T-helper 2 cell treated with Interferon-gamma antibody and Interleukin-4, amounts not matched to agents 5 μg/mL and 100 μg/mL, for 36 hours (primary cell): ENCODE data around the gene ARHGAP10.

Experiments used
- DNase-seq: peaks from one replicate; pipeline ENCODE4 v3.0.0; 2021; ENCODE audit warnings: low spot score
- H3K27ac Mint-ChIP-seq: one replicate; pipeline ENCODE4 v1.8.0; 2021; ENCODE audit warnings: mild to moderate bottlenecking, mixed read lengths
- H3K27me3 Mint-ChIP-seq: one replicate; pipeline ENCODE4 v1.8.0; 2021; ENCODE audit warnings: low read depth, mixed read lengths
- H3K36me3 Mint-ChIP-seq: one replicate; pipeline ENCODE4 v1.8.0; 2021; ENCODE audit warnings: low read depth, mixed read lengths
- H3K4me1 Mint-ChIP-seq: one replicate; pipeline ENCODE4 v1.8.0; 2021; ENCODE audit warnings: low read depth, mixed read lengths
- H3K4me3 Mint-ChIP-seq: one replicate; pipeline ENCODE4 v1.8.0; 2022; ENCODE audit warnings: mild to moderate bottlenecking, moderate library complexity, mixed read lengths
- H3K9me3 Mint-ChIP-seq: one replicate; pipeline ENCODE4 v1.8.0; 2021; ENCODE audit warnings: mixed read lengths

ARHGAP10 gene

DNA sequence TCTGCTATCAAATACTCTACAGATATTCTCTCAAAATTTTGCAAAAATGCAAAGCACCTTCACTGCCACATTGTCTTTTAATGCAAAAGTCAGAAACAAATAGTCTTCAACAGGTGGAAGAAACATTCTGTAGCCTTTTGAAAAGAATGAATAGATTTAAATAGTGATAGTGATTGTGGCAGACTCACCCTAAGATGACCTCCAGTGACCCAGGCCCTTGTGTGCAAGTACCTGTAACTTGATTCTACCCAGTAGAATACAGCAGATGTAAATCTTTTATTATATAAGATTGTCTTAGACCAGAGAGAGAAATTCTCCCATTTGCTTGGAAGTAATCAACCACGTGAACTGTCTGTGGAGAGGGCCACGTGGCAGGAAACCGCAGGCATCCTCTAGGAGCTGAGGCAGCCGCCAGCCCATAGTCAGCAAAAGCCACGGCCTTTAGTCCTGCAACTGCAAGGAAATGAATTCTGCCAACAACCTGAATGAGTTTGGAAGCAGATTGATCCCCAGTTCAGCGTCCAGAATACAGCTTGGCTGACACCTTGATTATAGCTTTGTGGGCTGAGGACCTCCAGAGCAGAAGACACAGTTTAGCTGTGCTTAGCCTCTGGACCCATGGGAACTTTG lies 272.5 kb downstream of the ARHGAP10 start:
- H3K4me3 Mint-ChIP-seq: no peak overlapping the region
- H3K4me1 Mint-ChIP-seq: peaks cover 17% of the 10 kb centered on the region
- H3K27me3 Mint-ChIP-seq: no peaks in the 10 kb centered on the region

DNA sequence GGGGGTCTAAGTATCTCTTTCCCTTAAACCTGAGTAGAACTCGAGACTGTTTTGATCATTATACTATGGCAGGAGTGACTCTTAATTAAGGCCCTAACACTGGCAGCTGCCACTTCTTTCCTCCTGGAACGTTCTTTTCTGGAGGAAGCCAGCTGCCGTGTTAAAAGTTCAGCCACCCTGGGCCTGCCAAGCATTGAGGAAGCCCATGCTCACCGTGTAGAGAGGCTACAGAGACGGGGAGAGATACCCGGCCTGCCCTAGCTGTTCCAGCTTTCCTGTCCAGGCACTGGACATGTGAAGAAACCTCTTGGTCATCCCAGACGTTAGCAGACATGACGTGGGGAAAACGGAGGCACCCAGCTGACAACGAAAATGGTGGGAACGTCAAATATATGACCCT lies 274.1 kb downstream of the ARHGAP10 start:
- no peak overlapping the region for H3K27ac Mint-ChIP-seq

More for the DNA sequence above, 272.5 kb downstream of the ARHGAP10 start:
- no peaks in the 10 kb centered on the region for H3K9me3 Mint-ChIP-seq
- peaks cover 4% of the 10 kb centered on the region for H3K36me3 Mint-ChIP-seq
- H3K27ac Mint-ChIP-seq: no peak overlapping the region
- DNase-seq: no peak

DNA sequence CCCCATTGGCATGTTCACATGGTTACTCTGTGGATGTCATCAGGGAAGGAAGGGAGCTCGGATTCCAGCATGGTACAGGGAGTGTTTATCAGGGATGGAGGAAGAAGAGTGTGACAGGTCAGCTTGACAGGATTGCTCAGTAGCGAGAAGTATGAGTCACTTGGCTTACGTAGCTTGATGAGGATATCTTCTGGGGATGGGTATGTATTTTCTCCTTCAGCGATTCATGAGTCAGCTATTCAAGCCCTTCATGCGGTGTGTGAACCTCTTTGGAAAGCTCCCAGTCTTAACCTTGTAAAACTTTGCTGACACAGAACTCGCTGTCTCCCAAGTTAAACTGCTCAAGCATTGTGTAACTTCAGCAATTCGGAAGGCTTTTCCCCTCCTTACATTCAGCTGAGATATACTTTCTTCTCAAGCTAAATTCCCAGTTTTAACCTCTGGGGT lies 275.4 kb downstream of the ARHGAP10 start:
- no peak overlapping the region for H3K4me3 Mint-ChIP-seq
- H3K4me1 Mint-ChIP-seq: peaks cover 17% of the 10 kb centered on the region
- peaks cover 4% of the 10 kb centered on the region for H3K36me3 Mint-ChIP-seq
- no peak overlapping the region for H3K27ac Mint-ChIP-seq
- no peak for DNase-seq
- no peaks in the 10 kb centered on the region for H3K9me3 Mint-ChIP-seq
- H3K27me3 Mint-ChIP-seq: no peaks in the 10 kb centered on the region

More for the DNA sequence above, 274.1 kb downstream of the ARHGAP10 start:
- H3K27me3 Mint-ChIP-seq: no peaks in the 10 kb centered on the region
- peaks cover 17% of the 10 kb centered on the region for H3K4me1 Mint-ChIP-seq
- no peak overlapping the region for H3K4me3 Mint-ChIP-seq
- H3K36me3 Mint-ChIP-seq: peaks cover 4% of the 10 kb centered on the region
- no peak for DNase-seq
- no peaks in the 10 kb centered on the region for H3K9me3 Mint-ChIP-seq

DNA sequence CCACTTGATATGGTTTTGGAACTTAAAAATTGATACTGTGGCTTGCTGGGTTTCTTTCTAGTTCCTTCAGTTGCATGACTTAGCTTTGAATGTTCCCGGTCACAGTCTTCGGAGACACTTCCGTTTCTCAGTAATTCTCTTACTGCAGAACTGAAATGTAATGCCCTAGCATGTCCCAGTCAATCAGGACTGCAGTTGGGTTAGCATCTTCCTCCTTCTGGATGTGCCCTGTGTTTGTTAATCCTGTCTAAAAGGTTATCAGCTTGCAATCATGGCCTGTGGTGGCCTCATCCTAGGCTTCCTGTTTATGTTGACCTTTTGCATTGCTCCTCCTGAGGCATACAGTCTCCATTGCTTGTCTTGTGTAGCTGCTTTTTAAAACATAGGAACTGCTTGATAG lies 275.9 kb downstream of the ARHGAP10 start:
- Mint-ChIP-seq H3K27me3 (no peaks in the 10 kb centered on the region), H3K4me1 (peaks cover 15% of the 10 kb centered on the region), H3K4me3 (no peak overlapping the region), H3K36me3 (peaks cover 4% of the 10 kb centered on the region), H3K9me3 (no peaks in the 10 kb centered on the region), H3K27ac (no peak overlapping the region)
- DNase-seq: no peak

DNA sequence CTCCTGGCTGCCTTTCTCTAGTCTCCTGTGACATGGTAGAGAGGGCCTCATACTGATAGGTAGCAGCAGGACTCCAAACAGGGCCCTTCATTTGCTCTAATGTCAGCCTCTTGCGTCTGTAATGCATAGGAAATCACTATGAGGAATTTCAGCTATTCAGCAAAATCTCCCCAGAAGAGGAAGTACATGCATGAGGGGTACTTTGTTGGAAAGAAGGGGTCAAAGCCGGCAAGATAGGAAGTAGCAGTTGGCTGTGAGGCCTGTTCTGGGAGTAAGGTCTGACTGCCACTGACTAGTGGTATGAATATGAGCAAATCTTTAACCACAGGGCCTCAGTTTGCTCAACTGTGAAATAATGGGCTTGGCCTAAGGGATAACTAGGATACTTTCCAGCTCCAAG lies 283.2 kb downstream of the ARHGAP10 start:
- Mint-ChIP-seq H3K4me3 (no peak overlapping the region), H3K27ac (no peak overlapping the region), H3K9me3 (no peaks in the 10 kb centered on the region), H3K36me3 (no peaks in the 10 kb centered on the region), H3K4me1 (no peaks in the 10 kb centered on the region), H3K27me3 (no peaks in the 10 kb centered on the region)
- DNase-seq: no peak

DNA sequence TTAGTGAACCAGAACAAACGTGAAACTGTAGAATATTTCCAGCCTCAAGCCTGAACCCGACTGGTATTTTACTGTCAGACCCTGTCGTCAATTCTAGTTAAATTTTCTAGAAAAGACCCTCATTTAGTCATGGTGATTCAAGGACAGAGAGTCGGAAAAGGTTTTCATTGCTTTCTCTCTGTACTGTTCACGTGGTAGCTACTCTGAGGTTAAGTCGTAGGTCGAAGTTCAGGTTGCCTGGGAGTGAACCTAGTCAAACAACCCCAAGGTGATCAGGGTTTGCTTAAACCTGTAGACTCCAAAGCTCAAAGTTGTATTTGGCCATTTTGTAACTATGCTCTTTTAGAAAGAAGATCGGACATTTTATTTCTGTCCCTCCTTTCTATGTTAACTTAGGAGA lies 283.6 kb downstream of the ARHGAP10 start:
- H3K4me1 Mint-ChIP-seq: no peaks in the 10 kb centered on the region
- no peak for DNase-seq
- no peaks in the 10 kb centered on the region for H3K27me3 Mint-ChIP-seq
- no peak overlapping the region for H3K27ac Mint-ChIP-seq
- no peak overlapping the region for H3K4me3 Mint-ChIP-seq
- no peaks in the 10 kb centered on the region for H3K36me3 Mint-ChIP-seq
- no peaks in the 10 kb centered on the region for H3K9me3 Mint-ChIP-seq

DNA sequence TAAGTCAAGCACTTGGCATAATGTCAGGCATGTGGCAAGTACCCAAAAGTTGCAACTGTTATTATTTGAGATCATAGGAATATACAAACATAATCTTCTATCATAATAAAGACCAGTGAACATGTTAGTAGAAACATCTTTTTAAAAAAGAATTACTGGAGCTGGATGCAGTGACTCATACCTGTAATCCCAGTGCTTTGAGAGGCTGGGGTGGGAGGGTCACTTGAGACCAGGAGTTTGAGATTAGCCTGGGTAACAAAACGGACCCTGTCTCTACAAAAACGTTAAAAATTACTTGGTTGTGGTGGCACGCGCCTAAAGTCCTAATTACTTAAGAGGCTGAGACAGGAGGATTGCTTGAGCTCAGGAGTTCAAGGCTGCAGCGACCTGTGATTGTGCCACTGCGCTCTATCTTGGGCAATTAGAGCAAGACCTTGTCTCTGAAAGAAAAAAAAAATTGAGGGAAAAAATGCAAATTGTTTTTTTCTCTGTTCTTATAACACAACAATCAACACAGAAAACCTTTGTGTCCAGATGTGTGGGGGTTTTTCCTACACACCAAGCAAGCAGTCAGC lies 284.3 kb downstream of the ARHGAP10 start:
- Mint-ChIP-seq H3K27me3 (no peaks in the 10 kb centered on the region), H3K36me3 (no peaks in the 10 kb centered on the region), H3K4me3 (no peak overlapping the region), H3K4me1 (no peaks in the 10 kb centered on the region), H3K9me3 (no peaks in the 10 kb centered on the region), H3K27ac (no peak overlapping the region)
- DNase-seq: no peak

DNA sequence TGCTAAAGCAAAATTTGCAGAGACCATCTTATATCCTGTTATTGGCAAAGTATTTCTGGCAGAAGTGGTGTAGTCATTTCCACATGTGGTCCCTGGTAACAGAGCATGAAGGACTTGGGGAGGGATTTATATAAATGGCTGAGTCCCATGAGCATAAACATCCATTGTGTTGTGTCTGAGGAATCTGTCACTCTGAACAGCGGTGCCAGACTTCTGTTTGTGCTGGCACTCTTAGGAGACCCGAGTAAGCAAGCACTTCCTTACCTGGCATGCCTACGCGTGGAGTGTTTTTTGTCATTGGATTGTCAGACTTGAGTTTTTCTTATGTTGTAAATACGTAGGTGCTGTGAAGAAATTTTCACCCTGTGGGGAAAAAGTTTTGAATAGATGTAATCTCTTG lies 285.9 kb downstream of the ARHGAP10 start:
- no peaks in the 10 kb centered on the region for H3K9me3 Mint-ChIP-seq
- H3K27ac Mint-ChIP-seq: no peak overlapping the region
- H3K4me1 Mint-ChIP-seq: no peaks in the 10 kb centered on the region
- no peak for DNase-seq
- no peaks in the 10 kb centered on the region for H3K36me3 Mint-ChIP-seq
- no peaks in the 10 kb centered on the region for H3K27me3 Mint-ChIP-seq
- no peak overlapping the region for H3K4me3 Mint-ChIP-seq

DNA sequence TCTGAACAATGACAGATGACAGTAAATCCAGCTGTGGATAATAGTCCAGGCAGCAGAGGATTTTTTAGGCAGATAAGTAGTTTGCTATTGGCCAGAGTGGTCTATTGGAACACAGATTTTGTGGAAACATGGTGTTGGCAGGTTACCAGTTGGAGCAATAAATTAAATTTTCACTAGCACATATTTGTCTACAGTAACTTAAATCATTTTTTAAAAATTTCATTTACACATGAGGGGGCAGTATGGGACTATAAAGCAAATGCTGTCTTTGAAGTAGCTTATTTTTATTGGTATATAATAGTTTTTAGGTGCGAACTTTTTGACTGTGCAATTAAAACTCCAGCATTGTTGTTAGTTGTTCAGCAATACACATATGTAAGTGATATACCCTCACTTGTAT lies 289.8 kb downstream of the ARHGAP10 start:
- no peaks in the 10 kb centered on the region for H3K9me3 Mint-ChIP-seq

DNA sequence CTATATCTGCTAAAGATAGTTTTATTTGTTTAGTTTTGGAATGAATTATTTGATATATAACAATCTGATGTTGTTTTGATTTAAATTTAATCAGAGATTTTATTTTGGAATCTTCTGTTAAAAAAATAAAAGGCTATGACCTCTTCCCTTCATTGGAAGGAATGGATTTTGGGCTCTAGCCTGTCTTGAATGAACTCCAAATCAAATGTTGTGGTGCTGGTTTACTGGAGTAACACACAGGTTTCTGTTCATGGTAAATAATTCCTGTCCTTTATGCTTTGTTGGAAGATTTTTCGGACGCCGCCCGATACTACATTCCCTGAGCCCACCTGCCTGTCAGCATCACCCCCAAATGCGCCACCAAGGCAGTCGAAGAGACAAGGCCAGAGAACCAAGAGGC lies 291.1 kb downstream of the ARHGAP10 start:
- Mint-ChIP-seq H3K27me3 (no peaks in the 10 kb centered on the region), H3K9me3 (no peaks in the 10 kb centered on the region)
- no peak for DNase-seq

More for the DNA sequence above, 289.8 kb downstream of the ARHGAP10 start:
- DNase-seq: no peak
- H3K36me3 Mint-ChIP-seq: peaks cover 3% of the 10 kb centered on the region
- no peak overlapping the region for H3K4me3 Mint-ChIP-seq
- no peaks in the 10 kb centered on the region for H3K4me1 Mint-ChIP-seq
- H3K27me3 Mint-ChIP-seq: no peaks in the 10 kb centered on the region
- H3K27ac Mint-ChIP-seq: no peak overlapping the region

DNA sequence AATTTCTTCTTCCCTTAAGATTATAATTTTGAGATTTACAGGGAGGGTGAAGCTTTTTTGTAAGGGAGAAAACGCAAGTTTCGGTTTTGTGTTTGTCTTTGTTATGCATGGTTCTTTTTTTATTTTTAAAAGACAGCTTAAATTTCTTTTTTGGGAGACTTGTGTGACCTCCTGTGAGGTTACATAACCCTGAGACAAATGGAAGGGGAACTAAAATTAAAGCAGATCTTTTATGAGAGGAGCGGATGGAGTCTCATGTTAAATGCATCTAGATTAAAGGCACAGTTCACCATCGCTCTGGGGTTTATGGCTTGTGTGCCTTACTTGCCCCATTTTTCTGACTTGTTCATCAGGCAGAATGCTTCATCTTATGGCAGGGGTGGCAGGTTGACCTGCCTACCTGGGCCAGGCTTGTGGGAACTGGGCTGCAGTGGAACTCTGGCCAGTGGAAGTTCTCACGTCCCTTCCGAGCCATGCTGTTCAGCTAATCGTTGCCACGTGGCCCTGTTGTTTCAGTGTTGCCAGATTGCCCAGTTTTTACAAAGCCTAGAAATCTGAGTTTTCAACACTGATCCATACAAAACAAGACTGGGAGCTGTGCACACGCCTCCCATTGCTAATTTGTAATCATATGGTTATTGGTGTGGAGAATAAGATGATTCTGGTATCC lies 291.8 kb downstream of the ARHGAP10 start:
- Mint-ChIP-seq H3K27ac (no peak overlapping the region), H3K27me3 (no peaks in the 10 kb centered on the region), H3K4me3 (no peak overlapping the region), H3K36me3 (peaks cover 3% of the 10 kb centered on the region), H3K9me3 (no peaks in the 10 kb centered on the region), H3K4me1 (no peaks in the 10 kb centered on the region)
- DNase-seq: no peak

More for the DNA sequence above, 291.1 kb downstream of the ARHGAP10 start:
- Mint-ChIP-seq H3K27ac (no peak overlapping the region), H3K36me3 (peaks cover 3% of the 10 kb centered on the region), H3K4me1 (no peaks in the 10 kb centered on the region), H3K4me3 (no peak overlapping the region)

DNA sequence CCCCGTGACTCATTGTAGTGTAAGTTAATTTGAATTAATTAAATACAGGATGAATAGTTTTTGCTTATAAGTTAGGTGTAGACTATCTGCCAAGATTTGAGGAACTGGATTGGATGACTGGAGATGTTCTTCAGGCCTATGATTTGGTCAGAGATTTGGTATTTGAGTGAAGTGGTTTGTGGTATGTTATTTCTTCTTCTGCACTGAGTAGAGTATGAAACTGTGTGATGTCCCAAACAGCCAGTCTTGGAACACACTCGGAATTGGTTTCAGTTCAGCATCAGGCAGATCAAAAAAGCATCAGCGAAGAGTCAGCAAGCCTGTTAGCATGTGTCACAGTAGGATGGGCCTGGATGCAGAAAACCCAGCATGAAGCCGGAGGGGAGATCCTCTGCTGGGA lies 294.1 kb downstream of the ARHGAP10 start:
- no peaks in the 10 kb centered on the region for H3K27me3 Mint-ChIP-seq
- H3K4me1 Mint-ChIP-seq: no peaks in the 10 kb centered on the region
- H3K36me3 Mint-ChIP-seq: peaks cover 3% of the 10 kb centered on the region
- no peak overlapping the region for H3K4me3 Mint-ChIP-seq
- no peak overlapping the region for H3K27ac Mint-ChIP-seq
- no peak for DNase-seq
- no peaks in the 10 kb centered on the region for H3K9me3 Mint-ChIP-seq

DNA sequence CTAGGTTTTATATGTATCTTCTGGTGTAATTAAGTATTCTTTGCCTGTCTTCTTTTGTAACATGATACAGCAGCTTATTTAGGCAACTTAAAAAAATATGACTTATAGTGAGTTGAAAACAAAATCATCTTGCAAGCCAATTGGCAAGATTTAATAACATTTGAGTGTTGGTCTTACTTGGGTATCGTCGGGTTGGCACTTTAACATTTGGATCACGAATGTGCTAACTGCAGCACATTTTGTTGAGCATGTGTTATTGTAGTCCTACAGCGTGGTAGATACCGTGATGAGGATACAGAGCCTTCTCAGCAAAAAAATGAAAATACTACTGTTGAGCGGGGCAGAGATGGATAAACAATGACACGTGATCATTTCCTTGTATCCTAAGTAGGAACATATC lies 295.3 kb downstream of the ARHGAP10 start:
- Mint-ChIP-seq H3K27ac (no peak overlapping the region), H3K4me1 (no peaks in the 10 kb centered on the region), H3K36me3 (peaks cover 3% of the 10 kb centered on the region), H3K9me3 (no peaks in the 10 kb centered on the region), H3K27me3 (no peaks in the 10 kb centered on the region), H3K4me3 (no peak overlapping the region)
- DNase-seq: no peak

DNA sequence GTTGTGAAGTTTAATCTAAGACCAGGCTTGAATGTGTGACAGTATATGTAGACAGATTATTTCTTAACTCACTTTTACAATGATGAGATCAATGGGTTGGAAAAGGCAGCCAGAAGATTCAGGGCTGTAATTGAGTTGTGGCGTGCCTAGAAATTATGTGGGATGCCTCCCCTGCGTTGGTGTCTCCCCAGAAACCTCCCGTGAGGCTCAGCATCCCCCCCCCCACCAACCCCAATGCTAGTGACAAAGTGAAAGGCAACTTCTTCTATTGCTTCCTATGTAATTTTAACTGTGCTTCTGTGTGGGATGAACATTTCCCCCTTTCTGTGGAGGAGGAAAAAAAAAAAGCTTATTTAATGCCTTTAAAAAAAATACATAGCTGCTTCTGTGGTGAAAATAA lies 297.9 kb downstream of the ARHGAP10 start:
- DNase-seq: no peak
- Mint-ChIP-seq H3K4me3 (no peak overlapping the region), H3K9me3 (no peaks in the 10 kb centered on the region), H3K27ac (no peak overlapping the region), H3K36me3 (no peaks in the 10 kb centered on the region), H3K4me1 (no peaks in the 10 kb centered on the region), H3K27me3 (no peaks in the 10 kb centered on the region)
